ENCODE measurements around the gene ABHD14A. TPM values are rescaled to one million over a fixed set of nuclear protein-coding genes. Genes with fewer than 3 reads are reported as not detected.

ABHD14A gene
- total and polyA plus RNA-seq, 12 donors = 19.3 to 80.1 (median 25.4) TPM

- TF ChIP-seq, protein P1, sequence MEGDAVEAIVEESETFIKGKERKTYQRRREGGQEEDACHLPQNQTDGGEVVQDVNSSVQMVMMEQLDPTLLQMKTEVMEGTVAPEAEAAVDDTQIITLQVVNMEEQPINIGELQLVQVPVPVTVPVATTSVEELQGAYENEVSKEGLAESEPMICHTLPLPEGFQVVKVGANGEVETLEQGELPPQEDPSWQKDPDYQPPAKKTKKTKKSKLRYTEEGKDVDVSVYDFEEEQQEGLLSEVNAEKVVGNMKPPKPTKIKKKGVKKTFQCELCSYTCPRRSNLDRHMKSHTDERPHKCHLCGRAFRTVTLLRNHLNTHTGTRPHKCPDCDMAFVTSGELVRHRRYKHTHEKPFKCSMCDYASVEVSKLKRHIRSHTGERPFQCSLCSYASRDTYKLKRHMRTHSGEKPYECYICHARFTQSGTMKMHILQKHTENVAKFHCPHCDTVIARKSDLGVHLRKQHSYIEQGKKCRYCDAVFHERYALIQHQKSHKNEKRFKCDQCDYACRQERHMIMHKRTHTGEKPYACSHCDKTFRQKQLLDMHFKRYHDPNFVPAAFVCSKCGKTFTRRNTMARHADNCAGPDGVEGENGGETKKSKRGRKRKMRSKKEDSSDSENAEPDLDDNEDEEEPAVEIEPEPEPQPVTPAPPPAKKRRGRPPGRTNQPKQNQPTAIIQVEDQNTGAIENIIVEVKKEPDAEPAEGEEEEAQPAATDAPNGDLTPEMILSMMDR (IDR thresholded peaks at IDR 0.05) = peak; percentile 76 to 96 (median 90)
- DNase-seq (peak; percentile 76 to 80), ATAC-seq (peak; percentile 37 to 72 (median 62))
- intact Hi-C loops (cut with DNase I) = loop anchor here (1.0 to 10.0 kb wide), 9 partner anchors 51 to 341 kb away; no protein-coding TSS in a partner anchor
- no peaks in the 10 kb centered on the region for H3K9me3 ChIP-seq
- H3K4me1 ChIP-seq = peaks cover 22 to 36% (median 29%) of the 10 kb centered on the region in 9 donors
- 2 to 5% methylated on average over 18 of the region's 18 CpGs for WGBS, 2 donors
- no peaks in the 10 kb centered on the region for H3K36me3 ChIP-seq
- no peak overlapping the region for H3K4me3 ChIP-seq
- no peaks in the 10 kb centered on the region for H3K27me3 ChIP-seq
- H3K27ac ChIP-seq = no peak overlapping the region
These were observed 26.6 kb downstream of the ABHD14A start for GRCh38 chr3:52001443-52001974.

DNA sequence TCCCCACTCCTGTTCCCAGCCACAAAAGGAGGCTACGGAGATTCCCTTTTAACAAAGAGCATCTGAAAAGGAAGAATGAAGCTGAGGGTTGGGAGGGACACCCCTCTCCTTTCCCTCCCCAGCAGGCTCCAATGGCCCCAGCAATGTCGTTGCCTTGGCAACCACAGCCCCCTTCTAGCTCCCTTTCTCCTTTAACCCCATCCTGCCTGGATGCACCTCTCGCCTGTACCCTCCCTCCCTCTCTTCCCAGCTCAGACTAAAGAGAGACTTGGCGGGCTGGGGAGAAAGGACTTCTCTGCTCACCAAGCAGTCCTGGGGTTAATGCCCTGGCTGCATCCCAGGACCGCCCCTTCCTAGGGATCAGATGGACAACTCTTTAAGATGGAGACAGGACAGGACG, 27.9 kb downstream of the ABHD14A start:
- no peaks in the 10 kb centered on the region for H3K9me3 ChIP-seq
- H3K4me1 ChIP-seq = peaks cover 22 to 49% (median 40%) of the 10 kb centered on the region in 9 donors
- intact Hi-C loops (cut with DNase I) = loop anchor here (1.0 to 10.0 kb wide), 9 partner anchors 50 to 340 kb away; no protein-coding TSS in a partner anchor
- ATAC-seq (no peak), DNase-seq (peak in 1 of 2 donors; percentile 2)
- no peak overlapping the region for H3K27ac ChIP-seq
- H3K4me3 ChIP-seq = no peak overlapping the region
- no peaks in the 10 kb centered on the region for H3K36me3 ChIP-seq
- 72 to 75% methylated on average over 6 of the region's 6 CpGs for WGBS, 2 donors
- no peaks in the 10 kb centered on the region for H3K27me3 ChIP-seq
- TF ChIP-seq, protein P1 (IDR thresholded peaks at IDR 0.05) = no peak

DNA sequence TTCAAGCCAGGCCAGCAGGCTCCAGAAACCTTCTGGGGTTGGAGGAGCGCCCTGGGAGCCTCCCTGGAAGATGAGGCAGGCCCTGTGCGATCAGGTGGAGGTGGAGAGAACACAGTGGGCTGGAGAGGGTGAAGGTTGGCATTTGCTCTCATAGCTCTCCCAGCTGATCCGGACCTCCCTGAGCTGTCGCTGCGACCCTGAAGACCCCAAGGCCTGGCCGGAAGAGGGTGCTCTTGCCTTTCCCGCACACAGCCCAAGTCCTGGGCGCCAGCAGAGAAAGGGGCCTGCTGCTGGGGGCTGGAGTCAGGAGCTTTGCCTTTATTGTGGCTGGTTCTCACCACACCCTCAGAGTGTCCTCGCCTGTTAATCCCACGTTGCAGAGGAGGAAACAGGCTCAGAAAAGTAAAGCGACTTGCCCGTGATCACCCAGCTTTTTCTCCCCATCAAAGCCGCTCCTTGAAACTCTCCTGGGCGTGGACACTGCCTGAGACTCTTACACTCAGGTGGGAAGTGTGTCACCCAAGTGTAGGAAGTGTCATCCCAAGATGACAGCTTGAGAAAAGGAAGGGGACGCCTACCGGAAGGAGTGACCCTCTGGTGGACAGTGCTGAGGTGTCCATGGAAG, 29.4 kb downstream of the ABHD14A start:
- Histone ChIP-seq H3K4me3 (no peak overlapping the region), H3K27ac (peak overlapping the region in 8 of 10 donors; percentile 56 to 83 (median 70)), H3K4me1 (peaks cover 22 to 52% (median 40%) of the 10 kb centered on the region in 9 donors), H3K36me3 (no peaks in the 10 kb centered on the region), H3K27me3 (no peaks in the 10 kb centered on the region), H3K9me3 (no peaks in the 10 kb centered on the region)
- DNase-seq (peak; percentile 60 to 72), ATAC-seq (peak; percentile 68 to 84 (median 76))
- intact Hi-C loops (cut with DNase I) = loop anchor here (1.0 to 10.0 kb wide), 12 partner anchors 48 to 338 kb away; no protein-coding TSS in a partner anchor
- 40 to 47% methylated on average over 16 of the region's 16 CpGs for WGBS, 2 donors
- TF ChIP-seq, protein P1 (IDR thresholded peaks at IDR 0.05) = peak; percentile 45 to 85 (median 75)

DNA sequence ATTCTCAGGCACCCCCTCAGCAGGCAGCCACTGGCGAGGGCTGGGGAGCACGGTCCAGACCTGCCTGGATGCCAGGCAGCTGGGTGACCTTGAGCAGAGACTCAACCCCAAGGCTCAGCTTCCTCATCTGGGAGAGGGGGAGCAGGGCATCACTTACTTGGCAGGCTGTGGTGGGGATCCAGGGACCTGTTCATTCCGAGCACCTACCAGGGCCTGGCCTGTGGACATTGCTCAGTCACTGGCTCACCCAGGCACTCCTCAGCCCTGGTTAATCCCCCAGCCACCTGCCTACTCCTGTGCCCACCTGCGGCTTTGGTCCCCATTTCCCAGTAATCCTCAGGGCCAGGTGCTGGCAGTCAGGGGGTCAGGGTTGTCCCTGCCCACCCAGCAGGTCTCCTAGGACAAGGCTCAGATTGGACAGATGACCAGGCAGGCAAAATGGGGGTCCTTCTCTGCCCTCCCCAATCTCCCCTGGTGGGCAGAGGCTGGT, 30.1 kb downstream of the ABHD14A start:
- TF ChIP-seq, protein P1 (IDR thresholded peaks at IDR 0.05) = no peak
- WGBS, 2 donors = 80 to 81% methylated on average over 4 of the region's 4 CpGs
- Histone ChIP-seq H3K36me3 (no peaks in the 10 kb centered on the region), H3K27ac (peak overlapping the region in 9 of 10 donors; percentile 5 to 83 (median 70)), H3K9me3 (no peaks in the 10 kb centered on the region), H3K27me3 (no peaks in the 10 kb centered on the region), H3K4me1 (peaks cover 22 to 52% (median 40%) of the 10 kb centered on the region in 9 donors), H3K4me3 (peak overlapping the region in 2 of 10 donors; percentile 21 to 24)
- DNase-seq = peak in 1 of 2 donors; percentile 12
- peak in 6 of 8 donors; percentile 2 to 17 (median 8) for ATAC-seq
- intact Hi-C loops (cut with DNase I) = loop anchor here (1.0 to 10.0 kb wide), 14 partner anchors 42 to 337 kb away; no protein-coding TSS in a partner anchor

All from heart right ventricle (tissue), 16 donors.